Gastrocnemius medialis (tissue), 4 donors: ENCODE data around the gene BARX2.

Experiments
- CTCF ChIP-seq, 5 experiments: fragments of 450-650 bp in 3 of 5; fragments of 200-600 bp in 2 of 5; sonication (generic) in 2 of 5; IDR thresholded peaks in 4 of 5; conservative IDR thresholded peaks in 1 of 5; 1 replicate in 4 of 5; 2 replicates in 1 of 5; pipeline ENCODE4 v1.5.1; 2016 to 2019; ENCODE audit warnings: antibody characterized with exemption in 5 of 5, mild to moderate bottlenecking in 3 of 5, moderate library complexity in 3 of 5
- POLR2A ChIP-seq, 2 donors: fragments of 450-650 bp; IDR thresholded peaks; one replicate each; pipeline ENCODE4 v1.6.1; 2017; ENCODE audit warnings: antibody characterized with exemption in 2 of 2, mild to moderate bottlenecking in 2 of 2, moderate library complexity in 2 of 2

GRCh38 chr11:129457321-129457720 lies 81.7 kb downstream of the BARX2 start:
- TF ChIP-seq CTCF (IDR thresholded peaks at IDR 0.05 in 4 of 5, conservative IDR thresholded peaks at IDR 0.05 in 1 of 5) (no peak), POLR2A (IDR thresholded peaks at IDR 0.05) (no peak)
